Activated naive CD4-positive, alpha-beta T cell treated with anti-CD3 and anti-CD28 coated beads, Interleukin-2, amount 50 U/mL, for 16 hours (primary cell): Measurements from ENCODE around the gene LHX5.

Experiments used
- DNase-seq: peaks from one replicate; pipeline ENCODE4 v3.0.0-alpha.2; 2020

The LHX5 gene

GRCh38 chr12:113477171-113477841 lies 5.6 kb upstream of the LHX5 start:
- DNase-seq, result no peak

- no peak for DNase-seq
These were observed 4.7 kb upstream of the LHX5 start for GRCh38 chr12:113476176-113476986.

- no peak for DNase-seq
These were observed 3.9 kb upstream of the LHX5 start for GRCh38 chr12:113475451-113476175.

- no peak for DNase-seq
These were observed 3.2 kb upstream of the LHX5 start for GRCh38 chr12:113474635-113475436.

- DNase-seq, result no peak
These were observed 2.3 kb upstream of the LHX5 start for GRCh38 chr12:113473942-113474341.

- no peak for DNase-seq
These were observed 1.7 kb upstream of the LHX5 start for GRCh38 chr12:113473400-113473799.

GRCh38 chr12:113472191-113473121 lies 785 bp upstream of the LHX5 start:
- no peak for DNase-seq

GRCh38 chr12:113470871-113471618 lies 626 bp downstream of the LHX5 start:
- no peak for DNase-seq

- no peak for DNase-seq
These were observed 1.5 kb downstream of the LHX5 start for GRCh38 chr12:113469949-113470743.

- DNase-seq, result no peak
These were observed 2.3 kb downstream of the LHX5 start for GRCh38 chr12:113469224-113469948.

- no peak for DNase-seq
These were observed 3.1 kb downstream of the LHX5 start for GRCh38 chr12:113468365-113469223.

GRCh38 chr12:113467502-113468364 lies 3.9 kb downstream of the LHX5 start:
- no peak for DNase-seq

- no peak for DNase-seq
These were observed 4.5 kb downstream of the LHX5 start for GRCh38 chr12:113467142-113467501.

GRCh38 chr12:113466454-113467141 lies 5.1 kb downstream of the LHX5 start:
- DNase-seq, result no peak

GRCh38 chr12:113465808-113466453 lies 5.7 kb downstream of the LHX5 start:
- no peak for DNase-seq
